Measurements from ENCODE around the gene PPP4R2. TPM values are rescaled to one million over a fixed set of nuclear protein-coding genes. Genes with fewer than 3 reads are reported as not detected.
"Not testable (repeated sequence)": the region's sequence is repeated elsewhere in the genome, so short reads cannot be mapped to it uniquely, and the experiment has no call there.

Gene PPP4R2
- total RNA-seq, 4 donors from 2014 or later: 22.7 to 38.9 (median 30.6) TPM

DNA sequence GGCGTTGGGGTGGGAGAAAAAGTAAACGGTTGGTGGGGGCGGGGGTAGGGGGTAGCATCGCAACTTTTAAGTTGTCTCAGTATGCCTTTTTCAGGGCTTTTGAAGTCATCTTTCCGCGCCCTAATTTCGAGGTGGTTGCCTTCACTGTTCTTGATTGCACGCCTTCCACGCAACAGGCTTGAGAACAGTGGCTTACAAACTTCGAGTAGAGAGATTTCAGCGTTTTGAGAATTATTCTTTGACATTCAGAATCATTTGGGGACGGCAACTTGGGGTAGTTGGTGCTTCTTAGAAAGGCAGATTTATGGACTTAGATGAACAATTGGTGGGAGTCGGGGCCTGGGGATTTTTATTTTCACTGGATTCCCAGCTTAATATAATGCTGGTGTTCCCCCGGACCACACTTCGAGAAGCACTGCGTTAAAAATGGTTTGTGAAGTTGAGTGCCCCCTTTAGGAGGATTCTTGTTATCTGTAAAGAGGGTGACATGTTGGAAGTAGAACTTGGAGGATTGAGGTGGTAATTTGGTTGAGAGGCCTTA is 880 bp downstream of the PPP4R2 start:
- Histone ChIP-seq H3K27ac (peak overlapping the region; percentile 97 to 99 (median 99)), H3K4me1 (peaks cover 16 to 59% (median 21%) of the 10 kb centered on the region in 3 donors), H3K9me3 (no peaks in the 10 kb centered on the region), H3K27me3 (no peaks in the 10 kb centered on the region), H3K4me3 (peak overlapping the region; percentile 83 to 96 (median 94)), H3K36me3 (peaks cover 0 to 36% (median 0%) of the 10 kb centered on the region in 3 donors)
- WGBS, 2 donors: 0 to 1% methylated on average over 16 of the region's 16 CpGs
- TF ChIP-seq POLR2A (IDR thresholded peaks at IDR 0.05): no peak
- TF ChIP-seq, protein P1, sequence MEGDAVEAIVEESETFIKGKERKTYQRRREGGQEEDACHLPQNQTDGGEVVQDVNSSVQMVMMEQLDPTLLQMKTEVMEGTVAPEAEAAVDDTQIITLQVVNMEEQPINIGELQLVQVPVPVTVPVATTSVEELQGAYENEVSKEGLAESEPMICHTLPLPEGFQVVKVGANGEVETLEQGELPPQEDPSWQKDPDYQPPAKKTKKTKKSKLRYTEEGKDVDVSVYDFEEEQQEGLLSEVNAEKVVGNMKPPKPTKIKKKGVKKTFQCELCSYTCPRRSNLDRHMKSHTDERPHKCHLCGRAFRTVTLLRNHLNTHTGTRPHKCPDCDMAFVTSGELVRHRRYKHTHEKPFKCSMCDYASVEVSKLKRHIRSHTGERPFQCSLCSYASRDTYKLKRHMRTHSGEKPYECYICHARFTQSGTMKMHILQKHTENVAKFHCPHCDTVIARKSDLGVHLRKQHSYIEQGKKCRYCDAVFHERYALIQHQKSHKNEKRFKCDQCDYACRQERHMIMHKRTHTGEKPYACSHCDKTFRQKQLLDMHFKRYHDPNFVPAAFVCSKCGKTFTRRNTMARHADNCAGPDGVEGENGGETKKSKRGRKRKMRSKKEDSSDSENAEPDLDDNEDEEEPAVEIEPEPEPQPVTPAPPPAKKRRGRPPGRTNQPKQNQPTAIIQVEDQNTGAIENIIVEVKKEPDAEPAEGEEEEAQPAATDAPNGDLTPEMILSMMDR (IDR thresholded peaks at IDR 0.05): peak in 5 of 6 experiments; percentile 8 to 36 (median 26)
- DNase-seq: no peak
- intact Hi-C loops (cut with DNase I): no loop called here

DNA sequence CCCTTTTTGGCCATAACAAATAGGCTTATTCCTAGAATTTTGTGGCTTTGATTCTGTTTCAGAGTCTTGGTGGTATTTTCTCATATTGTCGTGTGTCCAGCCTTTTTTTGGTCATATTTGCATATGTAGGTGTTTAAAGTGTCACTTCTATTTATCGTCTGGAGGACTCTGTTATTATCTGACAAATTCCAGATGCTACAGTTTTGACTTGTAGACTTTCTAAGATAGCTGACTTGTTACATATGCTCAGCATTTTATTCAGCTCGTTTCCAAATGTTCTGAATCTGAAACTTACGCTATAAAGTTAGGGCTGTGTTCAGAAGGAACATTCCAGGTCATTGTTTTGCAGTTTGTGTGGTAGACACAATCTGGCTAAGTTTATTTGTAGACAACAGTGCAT is 1.9 kb downstream of the PPP4R2 start:
- H3K4me3 ChIP-seq: peak overlapping the region; percentile 83 to 96 (median 94)
- H3K27ac ChIP-seq: peak overlapping the region in 2 of 4 donors; percentile 99
- H3K36me3 ChIP-seq: peaks cover 0 to 43% (median 0%) of the 10 kb centered on the region in 3 donors
- peaks cover 16 to 67% (median 24%) of the 10 kb centered on the region in 3 donors for H3K4me1 ChIP-seq
- no peaks in the 10 kb centered on the region for H3K27me3 ChIP-seq
- no peak for DNase-seq
- 12 to 23% methylated on average over 4 of the region's 4 CpGs for WGBS, 2 donors
- intact Hi-C loops (cut with DNase I): no loop called here
- no peaks in the 10 kb centered on the region for H3K9me3 ChIP-seq
- no peak for TF ChIP-seq POLR2A (IDR thresholded peaks at IDR 0.05)
- TF ChIP-seq, protein P1 (IDR thresholded peaks at IDR 0.05): no peak

DNA sequence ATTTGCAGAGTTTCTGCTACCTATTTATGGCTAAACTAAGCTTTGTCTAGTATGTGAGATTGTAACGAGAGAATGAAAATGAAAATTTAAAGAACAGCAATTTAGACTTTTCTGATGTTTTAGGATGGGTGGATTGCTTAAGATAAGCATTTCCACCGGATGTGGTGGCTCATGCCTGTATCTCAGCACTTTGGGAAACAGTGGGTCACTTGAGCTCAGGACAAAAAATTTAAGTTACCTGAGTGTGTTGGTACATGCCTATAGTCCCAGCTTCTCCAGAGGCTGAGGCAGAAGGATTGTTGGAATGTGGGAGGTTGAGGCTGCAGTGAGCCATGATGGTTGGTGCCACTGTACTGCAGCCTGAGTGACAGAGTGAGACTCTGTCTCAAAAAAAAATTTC is 3.3 kb downstream of the PPP4R2 start:
- TF ChIP-seq POLR2A (IDR thresholded peaks at IDR 0.05): no peak
- TF ChIP-seq, protein P1 (IDR thresholded peaks at IDR 0.05): no peak
- intact Hi-C loops (cut with DNase I): no loop called here
- H3K4me1 ChIP-seq: peaks cover 16 to 79% (median 24%) of the 10 kb centered on the region in 3 donors
- H3K27ac ChIP-seq: no peak overlapping the region
- H3K4me3 ChIP-seq: peak overlapping the region in 2 of 4 donors; percentile 93 to 94
- no peak for DNase-seq
- H3K36me3 ChIP-seq: peaks cover 0 to 56% (median 0%) of the 10 kb centered on the region in 3 donors
- WGBS, 2 donors: 32 to 37% methylated on average over 2 of the region's 2 CpGs
- no peaks in the 10 kb centered on the region for H3K9me3 ChIP-seq
- H3K27me3 ChIP-seq: no peaks in the 10 kb centered on the region

DNA sequence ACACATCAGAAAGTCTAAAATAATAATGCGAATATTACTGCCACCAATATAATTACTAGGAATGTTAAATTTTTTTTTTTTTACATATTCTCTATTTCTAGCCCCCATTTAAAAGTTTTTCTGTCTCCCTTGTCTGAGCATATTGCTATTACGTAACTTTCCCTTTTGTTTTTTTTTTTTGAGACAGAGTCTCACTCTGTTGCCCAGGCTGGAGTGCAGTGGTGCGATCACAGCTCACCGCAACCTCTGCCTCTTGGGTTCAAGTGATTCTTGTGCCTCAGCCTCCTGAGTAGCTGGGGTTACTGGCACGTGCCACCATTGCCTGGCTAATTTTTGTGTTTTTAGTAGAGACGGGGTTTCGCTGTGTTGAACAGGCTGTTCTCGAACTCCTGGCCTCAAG is 6.4 kb downstream of the PPP4R2 start:
- peak overlapping the region in 1 of 4 donors; percentile 33 for H3K27ac ChIP-seq
- H3K36me3 ChIP-seq: peaks cover 0 to 86% (median 2%) of the 10 kb centered on the region in 3 donors
- H3K27me3 ChIP-seq; intact Hi-C loops (cut with DNase I); H3K4me3 ChIP-seq; H3K9me3 ChIP-seq; DNase-seq: not testable (repeated sequence)
- H3K4me1 ChIP-seq: peaks cover 16 to 69% (median 21%) of the 10 kb centered on the region in 3 donors
- 71 to 93% methylated on average over 8 of the region's 8 CpGs for WGBS, 2 donors

DNA sequence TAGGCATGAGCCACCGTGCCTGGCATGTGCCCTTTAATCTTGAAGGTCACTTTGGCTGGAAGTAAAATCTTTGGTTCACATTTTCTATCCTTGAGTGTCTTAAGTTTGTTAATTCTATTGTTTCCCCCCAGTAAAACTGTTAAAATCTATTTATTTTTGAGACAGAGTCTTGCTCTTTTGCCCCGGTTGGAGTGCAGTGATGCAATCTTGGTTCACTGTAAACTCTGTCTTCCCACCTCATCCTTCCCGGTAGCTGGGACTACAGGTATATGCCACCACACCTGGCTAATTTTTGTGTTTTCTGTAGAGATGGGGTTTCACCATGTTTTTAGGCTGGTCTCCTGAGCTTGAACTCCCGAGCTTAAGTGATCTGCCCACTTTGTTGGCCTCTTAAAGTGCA is 7.7 kb downstream of the PPP4R2 start:
- intact Hi-C loops (cut with DNase I): no loop called here
- Histone ChIP-seq H3K27ac (no peak overlapping the region), H3K27me3 (no peaks in the 10 kb centered on the region), H3K9me3 (no peaks in the 10 kb centered on the region), H3K4me1 (peaks cover 11 to 68% (median 17%) of the 10 kb centered on the region in 3 donors), H3K36me3 (peaks cover 0 to 78% (median 2%) of the 10 kb centered on the region in 3 donors), H3K4me3 (no peak overlapping the region)
- DNase-seq: no peak
- WGBS, 2 donors: 78 to 81% methylated on average over 4 of the region's 4 CpGs
- TF ChIP-seq POLR2A (IDR thresholded peaks at IDR 0.05): no peak
- TF ChIP-seq, protein P1 (IDR thresholded peaks at IDR 0.05): no peak

Data from esophagus squamous epithelium (tissue), 5 donors.